ENCODE data around the gene JPT1.

JPT1 gene

DNA sequence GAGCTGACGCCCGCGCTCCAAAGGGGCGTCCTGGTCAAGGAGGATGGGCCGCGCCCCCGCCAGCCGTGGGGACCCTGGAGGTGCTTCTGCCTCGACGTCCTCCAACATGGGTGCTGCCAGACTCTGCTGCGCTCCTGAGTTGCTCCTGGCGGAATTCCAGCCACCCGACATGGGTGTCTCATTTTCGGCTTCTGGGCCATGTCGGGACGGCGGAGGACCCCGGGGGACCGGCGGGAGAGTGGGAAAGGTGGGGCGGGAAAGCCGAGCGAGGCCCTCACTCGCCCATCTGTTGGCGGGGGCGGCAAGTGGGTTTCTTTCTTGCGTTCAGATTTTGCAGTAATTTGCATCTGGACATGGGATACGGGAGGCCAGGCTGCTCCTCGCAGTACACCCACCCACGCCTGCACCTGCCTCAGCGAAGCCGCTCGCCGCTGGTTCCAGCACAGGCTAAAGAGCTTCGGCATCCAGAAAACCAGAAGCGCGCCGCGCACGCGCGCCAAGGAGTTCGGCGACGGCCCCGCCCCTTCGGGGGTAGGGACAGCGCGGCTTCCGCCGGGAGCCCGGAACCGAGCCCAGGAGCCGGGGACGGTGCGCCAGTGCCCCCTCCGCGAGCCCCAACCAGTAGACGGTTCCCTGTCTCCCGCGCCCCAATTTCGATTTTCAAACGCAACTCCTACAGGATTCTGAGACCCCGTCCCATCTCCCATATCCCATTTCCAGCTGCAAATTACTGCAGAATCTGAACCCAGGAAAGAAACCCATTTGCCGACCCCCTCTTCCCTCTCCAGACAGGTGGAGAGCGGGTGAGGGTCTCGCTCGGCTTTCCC, 44.7 kb downstream of the JPT1 start, which contains the start of gene ARMC7:
ARMC7 (plus strand) TSS at position 563 of the 827 bp plus-strand sequence. CDS start 320 bp downstream, outside the sequence.
- TF ChIP-seq, protein P1, sequence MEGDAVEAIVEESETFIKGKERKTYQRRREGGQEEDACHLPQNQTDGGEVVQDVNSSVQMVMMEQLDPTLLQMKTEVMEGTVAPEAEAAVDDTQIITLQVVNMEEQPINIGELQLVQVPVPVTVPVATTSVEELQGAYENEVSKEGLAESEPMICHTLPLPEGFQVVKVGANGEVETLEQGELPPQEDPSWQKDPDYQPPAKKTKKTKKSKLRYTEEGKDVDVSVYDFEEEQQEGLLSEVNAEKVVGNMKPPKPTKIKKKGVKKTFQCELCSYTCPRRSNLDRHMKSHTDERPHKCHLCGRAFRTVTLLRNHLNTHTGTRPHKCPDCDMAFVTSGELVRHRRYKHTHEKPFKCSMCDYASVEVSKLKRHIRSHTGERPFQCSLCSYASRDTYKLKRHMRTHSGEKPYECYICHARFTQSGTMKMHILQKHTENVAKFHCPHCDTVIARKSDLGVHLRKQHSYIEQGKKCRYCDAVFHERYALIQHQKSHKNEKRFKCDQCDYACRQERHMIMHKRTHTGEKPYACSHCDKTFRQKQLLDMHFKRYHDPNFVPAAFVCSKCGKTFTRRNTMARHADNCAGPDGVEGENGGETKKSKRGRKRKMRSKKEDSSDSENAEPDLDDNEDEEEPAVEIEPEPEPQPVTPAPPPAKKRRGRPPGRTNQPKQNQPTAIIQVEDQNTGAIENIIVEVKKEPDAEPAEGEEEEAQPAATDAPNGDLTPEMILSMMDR (IDR thresholded peaks at IDR 0.05; ENCODE audit: control insufficient read depth, extremely low read depth, insufficient read depth): no peak
- peak within 1 kb of the TSS; percentile 80 for H3K4me3 ChIP-seq (ENCODE audit: low read depth, low read length)
- no peak for DNase-seq (ENCODE audit: low read depth)

DNA sequence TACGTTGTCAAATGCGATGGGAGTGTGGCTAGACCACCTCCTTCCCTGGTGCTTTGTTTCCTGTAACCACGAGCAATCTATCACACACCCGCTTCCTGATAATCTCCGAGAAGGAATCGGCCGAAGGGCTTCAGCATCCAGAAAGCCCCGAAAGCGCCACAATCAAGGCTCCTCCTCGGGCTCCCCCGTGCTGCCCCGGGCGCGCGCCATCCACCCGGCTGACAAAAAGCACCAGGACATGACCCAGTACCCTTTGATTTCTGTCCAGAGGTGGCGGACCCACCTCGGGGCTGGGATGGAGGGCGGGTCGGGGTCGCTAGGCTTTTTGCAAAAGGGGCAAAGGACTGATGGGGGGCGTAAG, 45.3 kb downstream of the JPT1 start:
- peak overlapping the region; percentile 80 for H3K4me3 ChIP-seq (ENCODE audit: low read depth, low read length)
- no peak for DNase-seq (ENCODE audit: low read depth)
- TF ChIP-seq, protein P1 (IDR thresholded peaks at IDR 0.05; ENCODE audit: control insufficient read depth, extremely low read depth, insufficient read depth): no peak

DNA sequence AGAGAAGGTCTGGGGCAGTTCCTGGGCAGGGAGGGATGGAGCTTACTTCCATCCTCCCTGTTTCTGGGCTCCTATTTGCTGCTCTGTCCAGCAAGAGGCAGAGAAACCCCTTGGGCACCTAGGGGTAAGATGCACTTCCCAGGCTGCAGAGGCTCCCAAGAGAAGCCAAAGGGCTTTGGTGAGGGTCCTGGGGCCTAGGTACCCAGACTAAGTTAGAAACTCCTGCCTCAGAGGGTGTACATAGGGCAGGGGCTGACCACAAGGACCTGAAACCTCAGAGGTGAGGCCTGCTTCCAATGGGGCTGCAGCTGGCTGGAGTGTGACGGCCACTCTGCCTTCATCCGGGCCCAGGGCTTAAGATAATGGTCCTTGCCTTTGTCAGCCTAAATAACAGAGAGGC, 46.1 kb downstream of the JPT1 start:
- TF ChIP-seq, protein P1 (IDR thresholded peaks at IDR 0.05; ENCODE audit: control insufficient read depth, extremely low read depth, insufficient read depth): no peak
- H3K4me3 ChIP-seq (ENCODE audit: low read depth, low read length): no peak overlapping the region
- no peak for DNase-seq (ENCODE audit: low read depth)

DNA sequence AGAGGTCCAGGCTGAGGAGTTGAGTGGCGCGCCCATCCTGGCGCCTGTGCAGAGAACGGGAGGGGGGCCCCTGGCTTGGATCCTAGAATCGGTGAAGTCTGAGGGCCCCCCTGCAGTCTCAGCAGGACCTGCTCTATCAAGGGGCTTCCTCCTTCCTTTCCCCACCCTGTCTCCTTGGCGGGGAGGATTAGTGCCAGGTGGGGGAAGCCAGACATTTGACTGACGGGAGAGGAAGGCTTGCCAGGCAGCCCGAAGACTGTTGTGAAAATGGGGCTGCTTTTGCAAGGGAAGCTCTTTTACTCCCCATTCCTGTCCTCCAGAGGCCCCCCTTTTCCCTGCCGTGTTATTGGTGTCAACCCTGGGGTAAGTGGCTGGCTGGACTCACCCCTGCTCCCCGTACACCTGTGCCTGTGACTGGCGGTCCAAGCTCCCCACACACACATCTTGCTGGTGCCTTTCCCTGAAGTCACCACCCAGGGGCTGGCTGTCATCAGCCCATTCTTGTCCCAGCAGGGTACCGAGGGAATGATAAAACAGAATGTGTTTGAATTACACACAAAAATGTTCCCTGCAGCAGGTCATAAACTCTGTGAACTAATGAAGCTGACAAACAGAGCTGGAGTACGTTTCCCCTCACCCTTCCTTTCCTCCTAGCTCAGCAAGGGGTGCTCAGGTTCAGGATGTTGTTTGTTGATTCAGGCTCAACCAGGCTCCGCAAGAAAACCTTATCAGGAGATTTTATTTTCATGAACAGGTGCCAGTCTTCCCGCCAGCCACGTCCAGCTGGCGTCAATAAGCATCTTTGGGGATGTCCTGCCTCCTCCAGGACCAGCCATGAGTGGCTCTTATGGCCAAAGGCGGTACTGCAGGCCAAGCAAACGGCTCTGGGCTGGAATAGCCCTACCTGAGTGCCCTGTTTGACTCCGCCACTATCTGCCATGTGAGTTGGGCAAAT, 48.9 kb downstream of the JPT1 start:
- TF ChIP-seq, protein P1 (IDR thresholded peaks at IDR 0.05; ENCODE audit: control insufficient read depth, extremely low read depth, insufficient read depth): peak; percentile 66
- H3K4me3 ChIP-seq (ENCODE audit: low read depth, low read length): no peak overlapping the region
- peak; percentile 89 for DNase-seq (ENCODE audit: low read depth)

DNA sequence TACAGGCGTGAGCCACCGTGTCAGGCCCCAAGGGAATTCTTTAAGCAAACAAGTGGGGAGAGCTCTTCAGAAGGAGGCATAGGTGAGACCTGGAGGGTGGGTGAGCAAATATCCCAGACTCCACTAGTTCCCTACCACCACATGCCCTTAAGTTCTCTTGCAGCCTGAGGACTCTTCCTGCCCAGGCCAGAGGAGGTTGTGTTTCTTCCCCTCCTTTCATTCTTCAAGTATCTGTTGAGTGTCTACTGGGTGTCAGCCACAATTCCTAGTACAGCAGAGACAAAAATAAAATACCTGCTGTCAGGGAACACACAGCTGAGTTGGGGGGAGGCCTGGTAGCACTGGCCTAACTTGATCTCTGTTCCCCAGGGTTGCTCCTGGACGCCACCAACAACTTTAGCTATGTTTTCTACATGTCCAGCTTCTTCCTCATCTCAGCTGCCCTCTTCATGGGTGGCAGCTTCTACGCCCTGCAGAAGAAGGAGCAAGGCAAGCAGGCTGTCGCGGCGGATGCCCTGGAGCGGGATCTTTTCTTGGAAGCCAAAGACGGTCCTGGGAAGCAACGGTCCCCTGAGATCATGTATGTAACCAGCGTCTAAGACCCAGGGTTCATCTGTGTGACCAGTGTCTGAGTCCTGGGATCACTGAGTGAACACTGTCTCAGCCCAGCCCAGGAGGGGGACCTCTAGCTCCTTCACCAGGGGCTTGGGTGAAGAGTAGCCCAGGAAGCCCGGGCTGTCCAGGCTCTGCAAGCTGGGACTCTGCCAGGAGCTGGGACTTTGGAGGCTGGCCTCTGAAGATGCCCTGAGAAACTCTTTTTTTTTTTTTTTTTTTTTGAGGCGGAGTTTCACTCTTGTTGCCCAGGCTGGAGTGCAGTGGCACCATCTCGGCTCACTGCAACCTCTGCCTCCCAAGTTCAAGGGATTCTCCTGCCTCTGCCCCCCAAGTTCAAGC, 50.4 kb downstream of the JPT1 start:
- H3K4me3 ChIP-seq (ENCODE audit: low read depth, low read length): no peak overlapping the region
- TF ChIP-seq, protein P1 (IDR thresholded peaks at IDR 0.05; ENCODE audit: control insufficient read depth, extremely low read depth, insufficient read depth): no peak
- no peak for DNase-seq (ENCODE audit: low read depth)

DNA sequence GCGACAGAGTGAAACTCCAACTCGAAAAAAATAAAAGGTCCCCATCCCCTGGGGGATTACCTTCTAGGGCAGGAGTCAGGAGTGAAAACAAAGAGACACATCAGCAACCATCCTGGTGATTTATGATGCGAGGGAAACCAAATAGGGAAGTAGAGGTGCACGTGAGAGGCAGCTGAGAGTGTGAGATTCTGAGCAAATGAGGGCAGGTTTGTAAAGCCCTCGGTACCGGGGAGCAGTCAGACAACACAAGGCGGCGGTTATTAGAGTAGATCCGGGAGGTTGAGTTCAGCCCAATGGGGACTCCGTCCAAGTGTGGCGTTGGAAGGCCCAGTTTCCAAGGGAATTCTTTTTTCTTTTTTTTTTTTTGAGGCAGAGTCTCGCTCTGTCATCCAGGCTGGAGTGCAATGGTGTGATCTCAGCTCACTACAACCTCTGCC, 51.9 kb downstream of the JPT1 start:
- no peak overlapping the region for H3K4me3 ChIP-seq (ENCODE audit: low read depth, low read length)
- DNase-seq (ENCODE audit: low read depth): no peak
- TF ChIP-seq, protein P1 (IDR thresholded peaks at IDR 0.05; ENCODE audit: control insufficient read depth, extremely low read depth, insufficient read depth): no peak
